ENCODE measurements around the gene PTPRU. TPM values are rescaled to one million over a fixed set of nuclear protein-coding genes. Genes with fewer than 3 reads are reported as not detected.

PTPRU gene
- total RNA-seq, 1 experiment from 2014 or later: 40.7 TPM

GRCh38 chr1:29327223-29327935 lies 91.1 kb downstream of the PTPRU start:
- BruUV-seq (replicated peaks): no TSS peak
- ChIA-PET POLR2A (no interaction called here), CTCF (no interaction called here), RAD21 (ENCODE audit: low non-redundant PET in 1 of 2, low total read pairs in 2 of 2, uncharacterized antibody in 2 of 2, unreplicated experiment in 2 of 2) (no interaction called here)
- H3K79me2 ChIP-seq (ENCODE audit: insufficient read depth, low read length): no peaks in the 10 kb centered on the region
- no peak for ATAC-seq
- no peak overlapping the region for H3K27ac ChIP-seq (ENCODE audit: low read depth, low read length)
- H4K20me1 ChIP-seq (ENCODE audit: insufficient read depth): no peaks in the 10 kb centered on the region
- no peak overlapping the region for H3K9ac ChIP-seq (ENCODE audit: low read length)
- TF ChIP-seq, protein P1, sequence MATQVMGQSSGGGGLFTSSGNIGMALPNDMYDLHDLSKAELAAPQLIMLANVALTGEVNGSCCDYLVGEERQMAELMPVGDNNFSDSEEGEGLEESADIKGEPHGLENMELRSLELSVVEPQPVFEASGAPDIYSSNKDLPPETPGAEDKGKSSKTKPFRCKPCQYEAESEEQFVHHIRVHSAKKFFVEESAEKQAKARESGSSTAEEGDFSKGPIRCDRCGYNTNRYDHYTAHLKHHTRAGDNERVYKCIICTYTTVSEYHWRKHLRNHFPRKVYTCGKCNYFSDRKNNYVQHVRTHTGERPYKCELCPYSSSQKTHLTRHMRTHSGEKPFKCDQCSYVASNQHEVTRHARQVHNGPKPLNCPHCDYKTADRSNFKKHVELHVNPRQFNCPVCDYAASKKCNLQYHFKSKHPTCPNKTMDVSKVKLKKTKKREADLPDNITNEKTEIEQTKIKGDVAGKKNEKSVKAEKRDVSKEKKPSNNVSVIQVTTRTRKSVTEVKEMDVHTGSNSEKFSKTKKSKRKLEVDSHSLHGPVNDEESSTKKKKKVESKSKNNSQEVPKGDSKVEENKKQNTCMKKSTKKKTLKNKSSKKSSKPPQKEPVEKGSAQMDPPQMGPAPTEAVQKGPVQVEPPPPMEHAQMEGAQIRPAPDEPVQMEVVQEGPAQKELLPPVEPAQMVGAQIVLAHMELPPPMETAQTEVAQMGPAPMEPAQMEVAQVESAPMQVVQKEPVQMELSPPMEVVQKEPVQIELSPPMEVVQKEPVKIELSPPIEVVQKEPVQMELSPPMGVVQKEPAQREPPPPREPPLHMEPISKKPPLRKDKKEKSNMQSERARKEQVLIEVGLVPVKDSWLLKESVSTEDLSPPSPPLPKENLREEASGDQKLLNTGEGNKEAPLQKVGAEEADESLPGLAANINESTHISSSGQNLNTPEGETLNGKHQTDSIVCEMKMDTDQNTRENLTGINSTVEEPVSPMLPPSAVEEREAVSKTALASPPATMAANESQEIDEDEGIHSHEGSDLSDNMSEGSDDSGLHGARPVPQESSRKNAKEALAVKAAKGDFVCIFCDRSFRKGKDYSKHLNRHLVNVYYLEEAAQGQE (IDR thresholded peaks at IDR 0.05; ENCODE audit: low read depth): no peak
- TF ChIP-seq POLR2A (IDR thresholded peaks at IDR 0.05; ENCODE audit: borderline replicate concordance, extremely low read depth, insufficient read depth, insufficient read length) (no peak), YY1 (IDR thresholded peaks at IDR 0.05; ENCODE audit: extremely low read depth, insufficient replicate concordance, low read depth, low read length) (no peak), MAX (IDR thresholded peaks at IDR 0.05) (no peak), ZNF274 (IDR thresholded peaks at IDR 0.05; ENCODE audit: low read depth, low read length) (no peak), EZH2phosphoT487 (IDR thresholded peaks at IDR 0.05; ENCODE audit: borderline replicate concordance) (no peak), CEBPB (IDR thresholded peaks at IDR 0.05; ENCODE audit: low read depth) (no peak), ATF3 (IDR thresholded peaks at IDR 0.05) (no peak), SIN3A (IDR thresholded peaks at IDR 0.05; ENCODE audit: low read depth) (no peak), RAD21 (IDR thresholded peaks at IDR 0.05; ENCODE audit: low read depth) (no peak), CBX3 (IDR thresholded peaks at IDR 0.05; ENCODE audit: low read depth) (no peak), ELF1 (IDR thresholded peaks at IDR 0.05; ENCODE audit: borderline replicate concordance, low read depth) (no peak), FOSL1 (IDR thresholded peaks at IDR 0.05; ENCODE audit: low read depth) (no peak), SP1 (IDR thresholded peaks at IDR 0.05; ENCODE audit: low read depth) (no peak), ZFX (IDR thresholded peaks at IDR 0.05) (no peak), EGR1 (IDR thresholded peaks at IDR 0.05; ENCODE audit: low read depth) (no peak)
- H3K4me2 ChIP-seq (ENCODE audit: low read length): no peak overlapping the region
- H3K36me3 ChIP-seq (ENCODE audit: control insufficient read depth in 1 of 2, insufficient read depth in 2 of 2, low read length in 2 of 2): 0 out of 4 replicates have a peak, but pooled peaks cover 2 to 3% of the 10 kb centered on the region in 2 experiments
- no peak overlapping the region for H2AFZ ChIP-seq (ENCODE audit: low read depth, low read length, poor library complexity, severe bottlenecking)
- no peak for DNase-seq (ENCODE audit: low read depth, low spot score)
- H3K4me3 ChIP-seq (replicated peaks in 1 of 2; ENCODE audit: low read depth in 1 of 2, low read length in 2 of 2): no peak overlapping the region
- H3K4me1 ChIP-seq (ENCODE audit: control insufficient read depth in 1 of 2, insufficient read depth in 2 of 2, low read length in 2 of 2): peaks cover 0 to 6% of the 10 kb centered on the region in 2 experiments; a peak in 1 of 4 replicates
- intact Hi-C loops (cut with micrococcal nuclease): no loop called here
- no peaks in the 10 kb centered on the region for H3K9me3 ChIP-seq (ENCODE audit: control insufficient read depth in 1 of 2, insufficient read depth in 1 of 2, low read depth in 1 of 2, low read length in 2 of 2)
- H3K27me3 ChIP-seq (ENCODE audit: insufficient read depth, low read length): no peaks in the 10 kb centered on the region
- no peaks in the 10 kb centered on the region for H3K9me2 ChIP-seq (ENCODE audit: insufficient read depth)
